Measurements from ENCODE around the gene TMEM52. TPM values are rescaled to one million over a fixed set of nuclear protein-coding genes. Genes with fewer than 3 reads are reported as not detected.
A peak's percentile ranks its signal among the peaks of the same experiment; 100 is the strongest.

Gene TMEM52
- total and polyA plus RNA-seq, 9 of the 15 experiments (the other 6 are each of a cell fraction or from before 2014, with no cell fraction given) = 0.37 to 22.5 (median 6.8) TPM

- in situ Hi-C loops (cut with MboI) (no loop called here), intact Hi-C loops (cut with micrococcal nuclease) (no loop called here)
- no peak for FAIRE-seq
- H3K4me3 ChIP-seq = no peak overlapping the region
- no peak overlapping the region for H3K27ac ChIP-seq (ENCODE audit: extremely low read depth, low read depth, low read length)
- no peaks in the 10 kb centered on the region for H3K27me3 ChIP-seq (ENCODE audit: control insufficient read depth in 2 of 2, insufficient read depth in 2 of 2, low read length in 2 of 2)
- peaks cover 4 to 5% of the 10 kb centered on the region in 2 experiments for H3K4me1 ChIP-seq (replicated peaks in 1 of 2; ENCODE audit: control insufficient read depth in 2 of 2, insufficient read depth in 2 of 2, low read length in 2 of 2)
- H3K9me1 ChIP-seq (ENCODE audit: control insufficient read depth, insufficient read depth, low read length) = no peaks in the 10 kb centered on the region
- no peak for DNase-seq (ENCODE audit: extremely low read depth in 1 of 4, low spot score in 3 of 4)
- H3K4me2 ChIP-seq (ENCODE audit: insufficient read depth, low read length) = no peak overlapping the region
- BruUV-seq (replicated peaks) = no TSS peak
- peak; percentile 20; the same call in 1 of the 3 replicates for ATAC-seq
- H3K9me3 ChIP-seq (replicated peaks; ENCODE audit: control insufficient read depth, insufficient read depth, low read depth, low read length) = no peaks in the 10 kb centered on the region
- ChIA-PET CTCF (ENCODE audit: low intra/inter-chr PET ratio) (no interaction called here), POLR2A (interaction anchor here (0.7 to 4.0 kb wide), 8 partner anchors 8 to 29 kb away, joined by 3 to 35 read pairs (median 5); no protein-coding TSS in a partner anchor)
- no peak overlapping the region for H3K9ac ChIP-seq (ENCODE audit: insufficient read depth in 1 of 2, low read depth in 2 of 2, low read length in 2 of 2)
- peaks cover 87% of the 10 kb centered on the region for H3K79me2 ChIP-seq (ENCODE audit: control insufficient read depth, insufficient read depth, low read length)
- no peak for TF ChIP-seq EP300 (IDR thresholded peaks at IDR 0.05; ENCODE audit: low read length)
- TF ChIP-seq JUND (IDR thresholded peaks at IDR 0.05; ENCODE audit: borderline replicate concordance, low read depth, low read length) = no peak
- peak; percentile 21; the same call in 1 of the 3 replicates for TF ChIP-seq JUND (tag; IDR thresholded peaks at IDR 0.05; ENCODE audit: borderline replicate concordance, low read depth, low read length)
- 0 out of 2 replicates have a peak, but pooled peaks have one; percentile 4 for TF ChIP-seq KLF16 (IDR thresholded peaks at IDR 0.05)
- TF ChIP-seq SPI1 (IDR thresholded peaks at IDR 0.05; ENCODE audit: borderline replicate concordance, low read depth, low read length) = peak; percentile 79; the same call in 1 of the 2 replicates
- peak in 1 of 2 experiments; percentile 39; a peak in 2 of 4 replicates for TF ChIP-seq KDM1A (IDR thresholded peaks at IDR 0.05)
- TF ChIP-seq KLF6 (CRISPR knock-in tag; IDR thresholded peaks at IDR 0.05; ENCODE audit: borderline replicate concordance) = no peak
- peak; percentile 49 for TF ChIP-seq CXXC5 (CRISPR knock-in tag; IDR thresholded peaks at IDR 0.05)
- H2AFZ ChIP-seq (ENCODE audit: low read depth, low read length) = no peak overlapping the region
- peaks cover 19% of the 10 kb centered on the region; the same call in 2 of the 3 replicates for H3K36me3 ChIP-seq (ENCODE audit: control insufficient read depth, insufficient read depth, low read length)
- 44% methylated on average over 4 of the region's 4 CpGs for WGBS (ENCODE audit: insufficient coverage, low coverage, missing lambda C conversion rate)
- H4K20me1 ChIP-seq (replicated peaks; ENCODE audit: control insufficient read depth, insufficient read depth, low read length) = peaks cover 22% of the 10 kb centered on the region
Observed at GRCh38 chr1:1869469-1869868, 49.6 kb downstream of the TMEM52 start.

Other genes starting within 250 kb of the TMEM52 start
Only the 7 nearest of the 8 such genes appear.
- 44.4 and 48.8 TPM in 2 replicates for gene CDK11A, start 194.9 kb downstream of the TMEM52 start, total RNA-seq (2014; rRNA removed)
- gene CDK11A, start 194.9 kb downstream of the TMEM52 start, total RNA-seq (2014; rRNA removed; fragmentation: Illumina TruSeq; extraction: Trizol) = 15.2 and 18.4 TPM in 2 replicates
- 33.6 and 43.9 TPM in 2 replicates for gene CDK11A, start 194.9 kb downstream of the TMEM52 start, total RNA-seq (2015; rRNA removed; fragmentation: Illumina TruSeq; extraction: Trizol)
- gene CDK11A, start 194.9 kb downstream of the TMEM52 start, total RNA-seq (2021) = 58.5 and 71.0 TPM in 2 replicates
- 13.0 and 17.4 TPM in 2 replicates for gene CDK11A, start 194.9 kb downstream of the TMEM52 start, polyA plus RNA-seq (2011; rRNA removed)
- gene CDK11A, start 194.9 kb downstream of the TMEM52 start, polyA plus RNA-seq (2014; fragmentation: Illumina TruSeq; extraction: Trizol) = 49.8 and 53.1 TPM in 2 replicates
- gene CDK11A, start 194.9 kb downstream of the TMEM52 start, polyA plus RNA-seq (2014; fragmentation: Nextera tagmentation; extraction: Ambion mirVana) = 1 to 10 TPM; 4.5 to 8.4 TPM
- 49.5 and 67.0 TPM in 2 replicates for gene CDK11A, start 194.9 kb downstream of the TMEM52 start, polyA plus RNA-seq (2014; rRNA removed)
- gene NADK, start 140.8 kb downstream of the TMEM52 start, total RNA-seq (2014; rRNA removed) = 116 and 133 TPM in 2 replicates
- 35.7 and 46.1 TPM in 2 replicates for gene NADK, start 140.8 kb downstream of the TMEM52 start, total RNA-seq (2014; rRNA removed; fragmentation: Illumina TruSeq; extraction: Trizol)
- 63.0 and 66.6 TPM in 2 replicates for gene NADK, start 140.8 kb downstream of the TMEM52 start, total RNA-seq (2015; rRNA removed; fragmentation: Illumina TruSeq; extraction: Trizol)
- gene NADK, start 140.8 kb downstream of the TMEM52 start, total RNA-seq (2021) = 131 and 135 TPM in 2 replicates
- gene NADK, start 140.8 kb downstream of the TMEM52 start, polyA plus RNA-seq (2011; rRNA removed) = 99.6 and 121 TPM in 2 replicates
- 75.1 and 81.2 TPM in 2 replicates for gene NADK, start 140.8 kb downstream of the TMEM52 start, polyA plus RNA-seq (2014; fragmentation: Illumina TruSeq; extraction: Trizol)
- 1 to 10 TPM; 1.5 to 2.1 TPM for gene NADK, start 140.8 kb downstream of the TMEM52 start, polyA plus RNA-seq (2014; fragmentation: Nextera tagmentation; extraction: Ambion mirVana)
- 131 and 149 TPM in 2 replicates for gene NADK, start 140.8 kb downstream of the TMEM52 start, polyA plus RNA-seq (2014; rRNA removed)
- gene GNB1, start 28.2 kb downstream of the TMEM52 start, total RNA-seq (2014; rRNA removed) = 46.9 and 60.9 TPM in 2 replicates
- 113 and 114 TPM in 2 replicates for gene GNB1, start 28.2 kb downstream of the TMEM52 start, total RNA-seq (2014; rRNA removed; fragmentation: Illumina TruSeq; extraction: Trizol)
- gene GNB1, start 28.2 kb downstream of the TMEM52 start, total RNA-seq (2015; rRNA removed; fragmentation: Illumina TruSeq; extraction: Trizol) = 106 and 111 TPM in 2 replicates
- 289 and 309 TPM in 2 replicates for gene GNB1, start 28.2 kb downstream of the TMEM52 start, total RNA-seq (2021)
- gene GNB1, start 28.2 kb downstream of the TMEM52 start, polyA plus RNA-seq (2011; rRNA removed) = 240 and 308 TPM in 2 replicates
- gene GNB1, start 28.2 kb downstream of the TMEM52 start, polyA plus RNA-seq (2014; fragmentation: Illumina TruSeq; extraction: Trizol) = 293 and 388 TPM in 2 replicates
- gene GNB1, start 28.2 kb downstream of the TMEM52 start, polyA plus RNA-seq (2014; fragmentation: Nextera tagmentation; extraction: Ambion mirVana) = 10 to 100 TPM; 34.3 to 45.1 TPM
- 147 and 159 TPM in 2 replicates for gene GNB1, start 28.2 kb downstream of the TMEM52 start, polyA plus RNA-seq (2014; rRNA removed)
- not detected in 2 replicates for gene CALML6, start 4.0 kb downstream of the TMEM52 start, total RNA-seq (2014; rRNA removed)
- not detected in 2 replicates for gene CALML6, start 4.0 kb downstream of the TMEM52 start, total RNA-seq (2014; rRNA removed; fragmentation: Illumina TruSeq; extraction: Trizol)
- gene CALML6, start 4.0 kb downstream of the TMEM52 start, total RNA-seq (2015; rRNA removed; fragmentation: Illumina TruSeq; extraction: Trizol) = not detected in 2 replicates
- not detected in 2 replicates for gene CALML6, start 4.0 kb downstream of the TMEM52 start, total RNA-seq (2021)
- gene CALML6, start 4.0 kb downstream of the TMEM52 start, polyA plus RNA-seq (2011; rRNA removed) = 0.14 TPM in 1 of 2 replicates, not detected in the other
- not detected in 2 replicates for gene CALML6, start 4.0 kb downstream of the TMEM52 start, polyA plus RNA-seq (2014; fragmentation: Illumina TruSeq; extraction: Trizol)
- gene CALML6, start 4.0 kb downstream of the TMEM52 start, polyA plus RNA-seq (2014; fragmentation: Nextera tagmentation; extraction: Ambion mirVana) = not detected
- gene CALML6, start 4.0 kb downstream of the TMEM52 start, polyA plus RNA-seq (2014; rRNA removed) = 0.16 TPM in 1 of 2 replicates, not detected in the other
- gene CFAP74, start 84.5 kb upstream of the TMEM52 start, total RNA-seq (2014; rRNA removed) = 0.04 and 0.05 TPM in 2 replicates
- gene CFAP74, start 84.5 kb upstream of the TMEM52 start, total RNA-seq (2014; rRNA removed; fragmentation: Illumina TruSeq; extraction: Trizol) = 0.15 and 0.41 TPM in 2 replicates
- gene CFAP74, start 84.5 kb upstream of the TMEM52 start, total RNA-seq (2015; rRNA removed; fragmentation: Illumina TruSeq; extraction: Trizol) = 0.08 TPM in 1 of 2 replicates, not detected in the other
- gene CFAP74, start 84.5 kb upstream of the TMEM52 start, total RNA-seq (2021) = not detected in 2 replicates
- not detected in 2 replicates for gene CFAP74, start 84.5 kb upstream of the TMEM52 start, polyA plus RNA-seq (2011; rRNA removed)
- gene CFAP74, start 84.5 kb upstream of the TMEM52 start, polyA plus RNA-seq (2014; fragmentation: Illumina TruSeq; extraction: Trizol) = not detected in 2 replicates
- gene CFAP74, start 84.5 kb upstream of the TMEM52 start, polyA plus RNA-seq (2014; fragmentation: Nextera tagmentation; extraction: Ambion mirVana) = not detected
- 0.03 and 0.04 TPM in 2 replicates for gene CFAP74, start 84.5 kb upstream of the TMEM52 start, polyA plus RNA-seq (2014; rRNA removed)
- not detected in 2 replicates for gene GABRD, start 100.1 kb upstream of the TMEM52 start, total RNA-seq (2014; rRNA removed)
- 0.07 TPM in 1 of 2 replicates, not detected in the other for gene GABRD, start 100.1 kb upstream of the TMEM52 start, total RNA-seq (2014; rRNA removed; fragmentation: Illumina TruSeq; extraction: Trizol)
- gene GABRD, start 100.1 kb upstream of the TMEM52 start, total RNA-seq (2015; rRNA removed; fragmentation: Illumina TruSeq; extraction: Trizol) = not detected in 2 replicates
- gene GABRD, start 100.1 kb upstream of the TMEM52 start, total RNA-seq (2021) = not detected in 2 replicates
- gene GABRD, start 100.1 kb upstream of the TMEM52 start, polyA plus RNA-seq (2011; rRNA removed) = not detected in 2 replicates
- gene GABRD, start 100.1 kb upstream of the TMEM52 start, polyA plus RNA-seq (2014; fragmentation: Illumina TruSeq; extraction: Trizol) = not detected in 2 replicates
- gene GABRD, start 100.1 kb upstream of the TMEM52 start, polyA plus RNA-seq (2014; fragmentation: Nextera tagmentation; extraction: Ambion mirVana) = not detected
- gene GABRD, start 100.1 kb upstream of the TMEM52 start, polyA plus RNA-seq (2014; rRNA removed) = not detected in 2 replicates
- 1.6 and 2.3 TPM in 2 replicates for gene PRKCZ, start 131.1 kb upstream of the TMEM52 start, total RNA-seq (2014; rRNA removed)
- gene PRKCZ, start 131.1 kb upstream of the TMEM52 start, total RNA-seq (2014; rRNA removed; fragmentation: Illumina TruSeq; extraction: Trizol) = 0.45 and 0.84 TPM in 2 replicates
- gene PRKCZ, start 131.1 kb upstream of the TMEM52 start, total RNA-seq (2015; rRNA removed; fragmentation: Illumina TruSeq; extraction: Trizol) = 0.69 and 0.83 TPM in 2 replicates
- gene PRKCZ, start 131.1 kb upstream of the TMEM52 start, total RNA-seq (2021) = 3.1 and 3.5 TPM in 2 replicates
- 1.7 and 1.9 TPM in 2 replicates for gene PRKCZ, start 131.1 kb upstream of the TMEM52 start, polyA plus RNA-seq (2011; rRNA removed)
- 1.3 TPM in 2 replicates for gene PRKCZ, start 131.1 kb upstream of the TMEM52 start, polyA plus RNA-seq (2014; fragmentation: Illumina TruSeq; extraction: Trizol)
- gene PRKCZ, start 131.1 kb upstream of the TMEM52 start, polyA plus RNA-seq (2014; fragmentation: Nextera tagmentation; extraction: Ambion mirVana) = under 1 TPM; 0.07 to 0.25 TPM
- gene PRKCZ, start 131.1 kb upstream of the TMEM52 start, polyA plus RNA-seq (2014; rRNA removed) = 2.3 and 2.9 TPM in 2 replicates

Measured in K562 (cell line).